Activated gamma-delta T cell (primary cell): ENCODE measurements around the gene TACR1.
"Not testable (repeated sequence)": the region's sequence is repeated elsewhere in the genome, so short reads cannot be mapped to it uniquely, and the experiment has no call there.

Source experiments
- DNase-seq: peaks from one replicate; lab custom pipeline; 2025; lab: John Stamatoyannopoulos, UW

Gene TACR1

GRCh38 chr2:75088791-75089190 lies 110.5 kb downstream of the TACR1 start:
- DNase-seq: no peak

DNA sequence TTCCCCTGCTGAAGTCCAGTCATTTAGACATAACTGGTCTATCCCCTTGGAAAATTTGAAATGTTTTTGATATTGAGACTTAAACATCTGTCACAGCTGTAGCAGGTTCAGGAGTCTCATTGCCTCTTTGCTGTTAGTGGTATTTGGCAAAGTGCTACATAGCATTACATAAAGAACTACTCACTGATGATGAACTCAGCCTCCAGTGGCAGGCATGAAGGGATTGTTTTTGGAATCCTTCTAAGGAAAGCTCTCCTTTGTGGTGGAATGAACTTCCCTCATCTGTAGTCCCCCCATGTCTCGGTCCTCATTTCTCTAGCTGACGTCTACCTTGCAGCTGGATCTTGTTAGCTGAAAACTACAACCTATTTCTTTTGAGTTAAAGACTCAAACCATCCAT lies 111.6 kb downstream of the TACR1 start:
- DNase-seq: no peak

DNA sequence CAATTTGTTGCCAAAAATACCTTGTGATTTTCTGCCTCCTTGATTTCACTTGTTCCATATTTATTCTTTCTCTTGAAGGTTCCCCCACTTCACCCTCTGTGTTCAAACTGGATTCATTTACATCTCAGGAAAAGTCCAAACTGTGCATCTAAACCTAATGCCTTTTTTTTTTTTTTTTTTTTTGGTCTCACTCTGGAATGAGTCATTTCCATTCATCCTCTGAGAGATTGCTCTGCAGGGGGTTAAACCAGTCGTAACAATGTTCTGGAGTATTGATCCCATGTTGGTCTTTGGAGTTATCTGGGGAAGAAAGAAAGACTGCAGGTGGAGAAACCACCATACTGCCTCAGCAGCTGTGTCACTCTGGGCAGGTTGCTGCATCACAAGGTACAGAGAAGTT lies 119.7 kb downstream of the TACR1 start:
- DNase-seq: no peak

DNA sequence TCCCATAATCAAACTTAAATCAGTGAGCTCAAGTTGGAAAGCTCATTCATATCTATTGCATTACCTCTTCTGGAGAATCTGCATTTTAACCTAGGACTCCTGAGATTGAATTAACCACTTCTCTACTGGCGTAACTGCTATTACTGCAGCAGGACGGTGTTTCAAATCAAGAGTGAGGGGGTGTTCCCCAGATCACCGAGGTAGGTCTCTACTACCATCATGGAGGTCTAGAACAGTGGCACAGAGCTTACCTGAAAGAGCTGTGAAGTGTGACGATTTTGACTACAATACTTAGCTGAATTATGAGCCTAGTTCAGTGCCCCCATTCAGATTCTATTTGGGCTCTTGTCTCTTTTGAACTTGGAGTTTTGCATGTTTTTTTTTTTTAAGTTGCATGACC lies 121.4 kb downstream of the TACR1 start:
- no peak for DNase-seq

DNA sequence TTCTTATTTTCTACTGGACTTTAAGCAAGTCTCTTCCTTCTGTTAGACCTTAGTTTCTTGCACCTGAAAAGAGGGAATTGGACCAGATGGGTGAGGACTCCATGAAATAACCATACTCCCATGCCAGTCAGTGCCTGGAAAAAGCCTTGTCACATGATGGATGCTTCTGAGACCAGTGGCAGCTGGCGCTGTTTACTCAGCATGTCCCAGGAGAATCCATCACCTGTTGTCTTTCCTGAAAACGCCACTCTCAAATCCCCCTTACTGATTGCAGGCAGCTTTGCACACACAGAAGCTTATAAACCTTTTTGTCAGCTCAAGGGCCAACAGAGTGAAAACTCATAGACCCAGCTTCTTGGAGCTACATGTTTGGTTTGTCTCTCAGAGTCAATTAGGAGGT lies 123.2 kb downstream of the TACR1 start:
- DNase-seq: no peak

- no peak for DNase-seq
Observed at GRCh38 chr2:75074708-75075107, 124.6 kb downstream of the TACR1 start.

- DNase-seq: no peak
Observed at GRCh38 chr2:75074228-75074627, 125.1 kb downstream of the TACR1 start.

DNA sequence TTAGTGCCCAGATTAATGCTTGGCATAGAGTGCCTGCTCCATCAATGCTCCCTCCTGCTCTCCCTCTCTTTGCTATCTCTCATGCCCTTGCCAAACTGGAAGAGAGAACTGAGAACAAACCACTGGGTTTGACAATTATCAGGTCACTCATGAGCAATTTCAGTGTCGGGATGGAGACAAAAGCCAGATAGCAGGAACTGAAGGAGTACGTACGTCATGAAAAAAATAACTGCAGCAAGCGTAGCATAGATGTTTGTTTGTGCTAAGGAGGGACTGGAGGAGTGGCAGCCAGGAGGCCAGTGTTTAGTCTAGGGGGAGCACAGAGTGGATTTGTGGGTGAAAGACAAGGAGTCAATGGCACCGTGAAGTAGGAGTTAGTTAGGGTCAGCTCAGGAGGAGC lies 127.6 kb downstream of the TACR1 start:
- no peak for DNase-seq

DNA sequence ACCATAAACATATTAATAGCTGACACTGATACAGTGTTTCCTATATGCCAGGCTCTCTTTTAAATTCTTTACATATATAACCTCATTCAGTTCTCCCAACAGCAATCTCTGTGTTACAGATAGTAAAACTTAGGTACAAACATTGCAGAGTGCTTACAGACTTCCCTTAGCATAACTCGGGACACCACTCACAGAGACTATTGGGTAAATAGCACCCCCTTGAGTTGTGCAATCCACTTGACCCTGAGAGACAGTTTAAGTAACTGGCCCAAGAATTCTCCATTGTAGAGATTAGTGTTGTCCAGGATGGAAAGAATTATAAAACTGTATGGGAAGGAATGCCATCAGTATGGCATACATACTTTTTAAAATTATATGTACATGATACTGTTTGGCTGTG lies 130.8 kb downstream of the TACR1 start:
- DNase-seq: no peak

DNA sequence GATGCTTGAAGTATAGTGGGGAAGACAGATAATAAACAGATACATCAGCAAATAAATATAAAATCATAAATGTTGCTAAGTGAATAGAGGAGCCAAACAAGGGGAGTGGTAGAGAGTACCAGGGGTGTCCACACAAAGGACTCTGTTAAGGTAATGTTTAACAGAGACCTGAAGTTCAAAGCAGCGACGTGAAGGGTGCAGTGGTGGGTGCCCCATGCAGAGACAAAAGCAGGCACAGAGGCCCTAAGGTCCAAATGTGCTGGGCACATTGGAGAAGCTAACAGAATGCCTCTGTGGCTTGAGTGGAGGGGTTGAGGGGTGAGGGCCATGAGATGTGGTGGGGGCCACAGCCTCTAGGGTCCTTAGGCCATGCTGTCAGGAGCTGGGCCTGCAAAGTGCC lies 131.8 kb downstream of the TACR1 start:
- DNase-seq: no peak

DNA sequence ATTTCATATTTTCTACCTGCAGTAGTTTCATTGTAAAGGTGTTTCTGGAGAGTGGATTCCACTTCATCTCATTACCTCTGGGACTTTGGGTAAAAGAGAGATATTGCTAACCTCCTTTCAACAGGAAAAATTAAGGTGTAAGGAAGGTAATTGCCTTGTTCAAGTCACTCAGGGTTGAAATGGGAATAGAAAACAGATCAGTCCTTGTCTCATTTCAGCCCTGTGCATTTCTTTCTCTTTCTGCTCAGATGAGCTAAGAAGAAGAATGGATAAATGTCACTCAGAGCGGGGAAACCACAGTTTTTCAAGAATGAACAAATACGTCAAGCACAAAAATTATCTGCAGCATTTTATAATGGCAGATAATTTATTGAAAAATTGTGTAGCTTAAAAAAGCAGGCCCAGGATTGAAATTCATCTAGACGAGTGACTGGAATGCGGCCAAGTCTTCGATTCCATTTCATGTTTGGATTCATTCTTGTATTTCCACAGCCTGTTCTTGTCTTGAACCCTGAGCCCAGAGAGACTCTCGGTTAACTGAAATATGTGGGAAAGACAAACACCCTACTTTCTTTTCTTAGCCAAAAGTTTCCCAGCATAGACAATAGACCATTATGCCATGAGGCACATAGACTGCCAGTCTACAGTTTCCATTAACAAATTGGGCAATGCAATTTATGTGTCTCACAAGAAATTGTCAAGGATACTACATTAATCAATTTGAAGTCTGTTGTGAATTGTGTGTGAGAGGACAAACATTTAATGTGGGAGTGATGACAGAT lies 133.0 kb downstream of the TACR1 start:
- DNase-seq: no peak

DNA sequence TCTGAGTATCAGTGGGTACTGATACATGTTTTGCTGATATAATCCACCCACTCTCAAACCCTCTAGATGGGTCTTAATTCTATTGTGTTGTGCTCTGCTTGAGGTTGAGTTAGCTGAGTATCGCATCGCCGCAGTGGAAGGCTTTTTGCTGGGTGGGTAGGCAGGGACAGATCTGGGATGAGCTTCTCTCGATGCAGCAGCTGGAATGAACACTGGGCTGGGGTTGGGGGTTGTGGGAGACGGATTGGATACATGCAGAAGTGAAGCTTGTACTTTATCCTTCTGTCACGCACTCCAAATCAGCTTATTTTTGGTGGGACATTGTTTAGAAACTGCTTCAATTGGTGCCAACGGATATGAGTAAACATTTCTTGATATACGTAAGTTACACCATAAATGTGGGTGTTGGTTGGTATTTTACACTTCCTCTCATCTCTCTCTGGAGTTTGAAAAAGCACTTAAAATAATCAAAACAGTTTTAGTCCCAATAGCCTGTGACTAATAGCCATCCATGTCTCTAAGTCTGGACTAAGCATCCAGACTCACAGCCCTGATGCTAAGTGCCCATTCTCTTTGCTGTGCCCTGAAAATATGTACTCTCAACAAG lies 133.8 kb downstream of the TACR1 start:
- no peak for DNase-seq

- DNase-seq: no peak
Observed at GRCh38 chr2:75064691-75065396, 134.5 kb downstream of the TACR1 start.

DNA sequence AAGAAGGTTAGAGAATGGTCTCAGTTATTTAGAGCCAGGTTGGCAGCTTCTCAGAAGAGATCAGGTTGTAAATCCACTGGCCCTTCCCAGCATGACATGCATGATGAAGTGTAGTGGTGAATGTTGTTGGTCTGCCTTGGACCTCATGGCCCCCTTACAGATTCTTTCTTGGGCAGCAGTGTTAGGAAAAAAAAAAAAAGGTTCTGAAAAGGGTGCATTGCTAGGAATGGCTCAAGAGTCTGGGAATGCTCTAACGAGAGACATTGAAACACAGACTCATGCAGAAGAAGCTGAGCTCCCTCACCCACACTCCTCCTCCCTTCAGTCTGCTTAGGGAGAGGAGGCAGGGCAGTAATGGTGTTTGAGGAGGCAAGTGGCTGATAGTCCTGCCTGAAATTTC lies 135.4 kb downstream of the TACR1 start:
- no peak for DNase-seq

DNA sequence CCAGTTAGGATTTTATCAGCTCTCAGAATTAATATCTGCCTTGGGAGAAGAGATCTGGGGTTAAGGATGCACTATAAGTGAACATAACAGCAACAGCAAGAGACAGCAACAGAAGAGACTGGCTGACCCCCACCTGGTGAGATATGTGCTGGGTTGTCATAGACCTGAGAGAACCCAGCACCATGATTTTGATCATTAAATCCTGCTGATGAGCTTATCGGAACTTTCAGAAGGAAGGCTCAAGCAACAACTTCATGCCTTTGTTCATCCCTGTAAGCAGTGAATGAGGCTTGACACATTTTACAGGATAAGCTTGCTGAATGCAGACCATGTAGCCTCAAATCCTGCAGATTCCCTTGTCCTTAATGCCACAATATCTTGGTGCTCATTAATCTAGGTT lies 140.9 kb downstream of the TACR1 start:
- no peak for DNase-seq

DNA sequence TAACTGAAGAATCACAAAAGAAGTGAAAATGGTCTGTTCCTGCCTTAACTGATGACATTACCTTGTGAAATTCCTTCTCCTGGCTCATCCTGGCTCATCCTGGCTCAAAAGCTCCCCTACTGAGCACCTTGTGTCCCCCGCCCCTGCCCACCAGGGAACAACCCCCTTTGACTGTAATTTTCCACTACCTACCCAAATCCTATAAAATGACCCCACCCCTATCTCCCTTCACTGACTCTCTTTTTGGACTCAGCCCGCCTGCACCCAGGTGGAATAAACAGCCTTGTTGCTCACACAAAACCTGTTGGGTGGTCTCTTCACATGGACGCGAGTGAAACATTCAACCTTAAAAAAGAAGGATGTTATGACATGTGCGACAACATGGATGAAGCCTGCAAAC lies 142.2 kb downstream of the TACR1 start:
- not testable (repeated sequence) for DNase-seq

DNA sequence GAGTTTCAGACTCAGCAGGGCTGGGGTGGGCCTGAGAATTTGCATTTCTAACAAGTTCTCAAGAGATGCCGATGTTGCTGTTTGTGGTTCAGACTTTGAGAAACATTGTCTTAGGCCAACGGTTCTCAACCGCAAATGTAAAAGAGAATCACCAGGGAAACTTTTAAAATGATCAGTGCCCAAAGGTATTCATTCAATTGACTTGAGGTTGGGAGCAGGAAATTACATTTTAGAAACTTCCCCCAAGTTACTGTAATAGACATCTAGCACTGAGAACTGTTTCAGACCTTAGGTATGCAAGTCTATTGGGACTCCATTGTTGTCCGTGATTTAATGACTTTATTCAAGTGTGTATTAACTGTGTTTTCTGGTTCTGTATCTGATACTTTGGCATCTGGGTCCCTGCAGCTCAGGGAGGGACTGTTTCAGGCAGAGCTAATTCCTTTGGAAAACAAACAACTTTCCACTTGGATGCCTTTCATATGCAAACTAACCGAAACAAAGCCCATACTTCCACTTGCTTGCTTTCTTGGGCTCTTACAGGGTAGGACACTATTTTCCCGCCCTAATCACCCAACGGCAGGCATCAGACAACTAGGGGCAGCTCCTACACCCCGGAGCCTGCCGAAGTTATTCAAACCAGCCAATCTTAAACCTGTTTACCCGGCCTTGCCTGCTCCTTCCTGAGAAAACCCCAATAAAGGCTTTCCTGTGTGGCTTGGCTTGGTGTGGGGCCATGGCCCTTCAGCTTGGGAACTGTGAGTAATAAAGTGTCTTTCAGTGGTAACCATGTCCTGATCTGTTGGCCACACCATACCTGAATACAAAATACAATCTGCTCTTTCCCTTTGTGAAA lies 143.3 kb downstream of the TACR1 start:
- DNase-seq: no peak

DNA sequence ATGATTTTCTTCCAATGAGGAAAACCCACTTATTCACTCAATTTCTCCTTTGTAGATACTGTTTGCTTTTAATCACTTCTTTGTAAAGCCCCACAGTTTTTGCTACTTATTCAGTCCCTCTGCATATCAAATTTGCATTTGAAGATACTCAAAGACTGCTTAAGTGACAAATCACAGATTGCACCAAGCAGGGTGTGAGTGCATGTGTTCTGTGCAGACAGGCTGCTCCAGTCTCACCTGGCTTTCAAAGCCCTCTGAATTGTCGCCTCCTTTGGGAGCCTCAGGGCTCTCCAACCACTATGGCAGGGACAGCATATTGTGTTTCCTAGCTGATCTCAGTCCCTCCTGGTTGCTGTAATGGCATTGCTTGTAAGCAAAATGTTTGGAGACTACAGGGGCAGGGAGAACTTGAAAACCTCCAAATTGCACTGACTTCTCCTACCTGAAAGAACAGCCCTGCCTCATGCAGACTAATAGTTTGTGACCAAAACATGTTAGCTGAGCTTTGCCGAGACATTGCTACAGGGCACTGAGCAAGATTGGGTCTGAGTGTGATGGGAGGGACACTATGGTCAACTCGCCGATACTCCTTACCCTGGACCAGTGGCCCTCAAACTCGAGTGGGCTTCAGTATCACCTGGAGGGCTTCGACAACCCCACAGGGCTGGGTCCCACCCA lies 144.0 kb downstream of the TACR1 start:
- no peak for DNase-seq

DNA sequence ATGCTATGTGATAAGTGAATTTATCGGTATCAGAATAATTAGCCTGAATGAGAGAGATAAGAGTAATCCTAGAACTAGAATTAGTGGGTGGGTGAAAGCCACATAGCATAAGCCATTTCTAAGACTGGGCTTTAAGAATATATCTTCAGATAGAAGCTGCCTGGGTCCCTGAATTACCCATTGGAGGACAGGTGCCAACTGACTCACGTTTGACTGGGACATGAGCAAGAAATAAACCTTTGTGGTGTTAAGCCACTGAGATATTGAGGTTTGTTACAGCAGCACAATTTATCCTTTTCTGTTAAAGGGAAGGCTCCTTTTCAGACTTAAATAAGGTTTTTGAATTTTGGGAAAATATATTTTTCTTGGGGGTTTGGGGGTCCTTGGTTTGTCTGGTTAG lies 145.0 kb downstream of the TACR1 start:
- DNase-seq: no peak

- no peak for DNase-seq
Observed at GRCh38 chr2:75053484-75054112, 145.7 kb downstream of the TACR1 start.

GRCh38 chr2:75047992-75048625 lies 151.2 kb downstream of the TACR1 start:
- no peak for DNase-seq
